Left ventricle myocardium superior (tissue), 1 donor: ENCODE results near the gene PDE6C. TPM values are rescaled to one million over a fixed set of nuclear protein-coding genes. Genes with fewer than 3 reads are reported as not detected.

Experiments used
- total RNA-seq: library from RNA; stranded (reverse); fragmentation: NEBNext Ultra II Directional; extraction: Animal tissue kit (Norgen Biotek cat#: 25700); gene quantifications from one replicate; pipeline ENCODE4 v1.2.1, GENCODE V29; 2021
- donor health status: DM: no; HTN: yes; CAD: no; lungs with severe emphysema.

PDE6C gene
- total RNA-seq, 1 donor from 2014 or later: not detected

Other genes with a start within 250 kb of the PDE6C start
- 21.0 TPM for gene MYOF, start 130.2 kb upstream of the PDE6C start, total RNA-seq
- gene CEP55, start 115.9 kb upstream of the PDE6C start, total RNA-seq: 0.40 TPM
- 0.07 TPM for gene FFAR4, start 45.9 kb upstream of the PDE6C start, total RNA-seq
- 4.2 TPM for gene RBP4, start 11.3 kb upstream of the PDE6C start, total RNA-seq
- 15.5 TPM for gene FRA10AC1, start 90.1 kb downstream of the PDE6C start, total RNA-seq
- not detected for gene LGI1, start 145.4 kb downstream of the PDE6C start, total RNA-seq